Mammary epithelial cell (primary cell): ENCODE data around the gene SEMA4B.

Source experiments
- CTCF ChIP-seq, 2 donors: IDR thresholded peaks in 1 of 2; conservative IDR thresholded peaks in 1 of 2; 2 replicates each; pipeline ENCODE4 v1.5.1; 2011 to 2012; ENCODE audit warnings: inconsistent platforms in 2 of 2, low read length in 2 of 2, mild to moderate bottlenecking in 2 of 2, control low read depth in 1 of 2, low read depth in 1 of 2; ENCODE audit not compliant: insufficient read depth in 1 of 2; ENCODE audit errors: extremely low read depth in 1 of 2
- EZH2 ChIP-seq: IDR thresholded peaks from 2 replicates; pipeline ENCODE4 v1.6.1; 2012; ENCODE audit warnings: low read length, inconsistent platforms, borderline replicate concordance

- TF ChIP-seq CTCF (conservative IDR thresholded peaks at IDR 0.05 in 1 of 2, IDR thresholded peaks at IDR 0.05 in 1 of 2; ENCODE audit: extremely low read depth in 1 of 2, insufficient read depth in 1 of 2, low read depth in 1 of 2, low read length in 2 of 2) (no peak), EZH2 (no peak)
Observed at GRCh38 chr15:90165157-90165556, 36.0 kb upstream of the SEMA4B start.
